Esophagus squamous epithelium (tissue), 5 donors: Measurements from ENCODE around the gene ATP11A. TPM values are rescaled to one million over a fixed set of nuclear protein-coding genes. Genes with fewer than 3 reads are reported as not detected.

Experiments used
- DNase-seq: peaks from one replicate; lab custom pipeline; 2025; lab: John Stamatoyannopoulos, UW
- H3K27ac ChIP-seq, 4 donors: fragments of 200-600 bp; sonication (generic); one replicate each; pipeline ENCODE4 v1.5.1; 2016 to 2019; ENCODE audit warnings: mild to moderate bottlenecking in 1 of 4
- H3K27me3 ChIP-seq, 4 donors: fragments of 200-600 bp; sonication (generic); 1 replicate in 3 of 4; 2 replicates in 1 of 4; pipeline versions ENCODE4 v1.5.1 to v1.6.0; 2017 to 2021; ENCODE audit warnings: antibody characterized with exemption in 1 of 4
- H3K36me3 ChIP-seq, 3 donors: fragments of 200-600 bp; sonication (generic); one replicate each; pipeline ENCODE4 v1.5.1; 2016 to 2019
- H3K4me1 ChIP-seq, 3 donors: fragments of 200-600 bp; sonication (generic); one replicate each; pipeline ENCODE4 v1.5.1; 2017 to 2019
- H3K4me3 ChIP-seq, 4 donors: fragments of 200-600 bp; sonication (generic); 1 replicate in 3 of 4; 2 replicates in 1 of 4; pipeline ENCODE4 v1.5.1; 2016 to 2019; ENCODE audit warnings: mild to moderate bottlenecking in 2 of 4, moderate library complexity in 1 of 4
- H3K9me3 ChIP-seq, 3 donors: fragments of 200-600 bp; sonication (generic); one replicate each; pipeline ENCODE4 v1.5.1; 2016 to 2019
- POLR2A ChIP-seq, 4 donors: fragments of 450-650 bp; IDR thresholded peaks; one replicate each; pipeline ENCODE4 v1.6.1; 2017; ENCODE audit warnings: antibody characterized with exemption in 4 of 4, mild to moderate bottlenecking in 4 of 4, moderate library complexity in 3 of 4
- WGBS, 2 donors: methylation state at CpG; one replicate each; pipeline ENCODE4 v1.1.5; 2018; 5-methylcytosine and 5-hydroxymethylcytosine counted together
- intact Hi-C: fragments of 100-400 bp; cut with DNase I; formaldehyde crosslinking; loops from one replicate; pipeline ENCODE4 v1.15.0; 2022
- total RNA-seq, 4 donors: library from RNA; depleted of rRNA; stranded (reverse); fragments of >200 nt; gene quantifications; one replicate each; pipeline ENCODE4 v1.1.0, GENCODE V29; 2016
- TF ChIP-seq, protein P1 (sequence below), 6 experiments: fragments of 450-650 bp in 4 of 6; fragments of 200-600 bp in 2 of 6; sonication (generic) in 2 of 6; IDR thresholded peaks; one replicate each; pipeline ENCODE4 v1.5.1; 2016 to 2019; ENCODE audit warnings: antibody characterized with exemption in 6 of 6, mild to moderate bottlenecking in 4 of 6, moderate library complexity in 4 of 6
- donor health status: DM: yes; HTN: yes; CAD: no.

The ATP11A gene
- total RNA-seq, 4 donors from 2014 or later, result 9.6 to 20.0 (median 16.1) TPM

DNA sequence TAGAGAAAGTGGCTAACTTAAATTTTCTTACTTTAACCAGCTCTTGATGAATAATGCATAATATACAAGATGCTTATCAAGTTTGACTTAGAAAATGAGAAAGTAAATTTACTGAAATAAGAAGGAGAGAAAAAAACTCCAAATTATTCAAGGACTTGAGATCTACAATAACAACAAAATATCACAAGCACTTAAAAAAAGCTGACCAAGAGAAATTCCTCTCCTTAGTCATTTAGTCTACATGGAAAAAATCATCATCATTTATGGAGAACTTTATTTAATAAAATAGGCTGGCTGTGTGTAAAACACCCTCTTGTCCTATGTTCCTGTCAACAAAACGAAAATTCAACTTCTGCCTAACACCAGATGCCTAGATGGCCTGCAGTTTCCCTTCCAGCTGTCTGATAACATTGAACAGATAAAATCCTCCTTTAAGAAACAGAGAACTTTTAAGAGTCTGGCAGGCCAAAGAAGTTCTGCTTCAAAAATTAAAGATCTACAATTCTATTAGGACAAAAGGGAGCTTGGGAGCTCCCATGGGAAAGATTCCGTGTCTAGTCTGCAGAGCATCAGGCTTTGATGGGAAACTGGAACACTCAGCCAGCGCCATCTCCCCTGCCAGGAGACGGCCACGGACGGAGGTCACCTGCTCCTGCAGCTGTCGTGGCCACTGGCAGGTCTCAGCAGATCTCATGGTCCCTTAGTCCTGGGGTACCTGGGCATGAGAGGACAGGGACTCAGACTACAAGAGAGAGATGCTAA, 37.9 kb upstream of the ATP11A start:
- intact Hi-C loops, result no loop called here
- H3K27me3 ChIP-seq, result no peaks in the 10 kb centered on the region
- DNase-seq, result no peak
- 38 to 55% methylated on average over 2 to 6 of the region's 7 CpGs for WGBS, 2 donors
- no peaks in the 10 kb centered on the region for H3K36me3 ChIP-seq
- TF ChIP-seq, protein P1, sequence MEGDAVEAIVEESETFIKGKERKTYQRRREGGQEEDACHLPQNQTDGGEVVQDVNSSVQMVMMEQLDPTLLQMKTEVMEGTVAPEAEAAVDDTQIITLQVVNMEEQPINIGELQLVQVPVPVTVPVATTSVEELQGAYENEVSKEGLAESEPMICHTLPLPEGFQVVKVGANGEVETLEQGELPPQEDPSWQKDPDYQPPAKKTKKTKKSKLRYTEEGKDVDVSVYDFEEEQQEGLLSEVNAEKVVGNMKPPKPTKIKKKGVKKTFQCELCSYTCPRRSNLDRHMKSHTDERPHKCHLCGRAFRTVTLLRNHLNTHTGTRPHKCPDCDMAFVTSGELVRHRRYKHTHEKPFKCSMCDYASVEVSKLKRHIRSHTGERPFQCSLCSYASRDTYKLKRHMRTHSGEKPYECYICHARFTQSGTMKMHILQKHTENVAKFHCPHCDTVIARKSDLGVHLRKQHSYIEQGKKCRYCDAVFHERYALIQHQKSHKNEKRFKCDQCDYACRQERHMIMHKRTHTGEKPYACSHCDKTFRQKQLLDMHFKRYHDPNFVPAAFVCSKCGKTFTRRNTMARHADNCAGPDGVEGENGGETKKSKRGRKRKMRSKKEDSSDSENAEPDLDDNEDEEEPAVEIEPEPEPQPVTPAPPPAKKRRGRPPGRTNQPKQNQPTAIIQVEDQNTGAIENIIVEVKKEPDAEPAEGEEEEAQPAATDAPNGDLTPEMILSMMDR (IDR thresholded peaks at IDR 0.05), result no peak
- no peak for TF ChIP-seq POLR2A (IDR thresholded peaks at IDR 0.05)
- H3K4me3 ChIP-seq, result no peak overlapping the region
- H3K27ac ChIP-seq, result no peak overlapping the region
- H3K4me1 ChIP-seq, result peaks cover 0 to 12% (median 0%) of the 10 kb centered on the region in 3 donors
- H3K9me3 ChIP-seq, result no peaks in the 10 kb centered on the region

DNA sequence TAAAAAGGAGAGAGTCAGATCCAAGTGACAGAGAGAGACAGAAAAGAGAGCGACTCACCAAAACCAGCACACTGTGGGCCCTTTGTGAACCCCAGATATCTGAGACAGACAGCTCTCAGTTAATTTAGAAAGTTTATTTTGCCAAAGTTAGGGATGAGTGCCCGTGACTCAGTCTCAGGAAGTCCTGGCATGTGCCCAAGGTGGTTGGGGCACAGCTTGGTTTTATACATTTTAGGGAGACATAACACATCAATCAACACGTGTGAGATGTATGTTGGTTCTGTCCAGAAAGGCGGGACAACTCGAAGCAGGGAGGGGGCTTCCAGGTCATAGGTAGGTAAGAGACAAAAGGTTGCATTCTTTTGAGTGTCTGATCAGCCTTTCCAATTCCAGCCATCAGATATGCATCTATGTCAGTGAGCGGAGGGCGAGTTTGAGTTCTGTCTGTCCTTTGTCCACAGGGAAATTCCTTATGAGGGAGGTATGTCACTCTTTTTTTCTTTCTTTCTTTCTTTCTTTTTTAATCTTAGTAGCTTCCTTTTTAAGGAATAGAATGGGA, 37.2 kb upstream of the ATP11A start:
- Histone ChIP-seq H3K27me3 (no peaks in the 10 kb centered on the region), H3K4me1 (peaks cover 0 to 12% (median 0%) of the 10 kb centered on the region in 3 donors), H3K36me3 (no peaks in the 10 kb centered on the region), H3K9me3 (no peaks in the 10 kb centered on the region), H3K27ac (no peak overlapping the region), H3K4me3 (no peak overlapping the region)
- intact Hi-C loops, result no loop called here
- no peak for DNase-seq
- 43 to 59% methylated on average over 7 of the region's 7 CpGs for WGBS, 2 donors
- TF ChIP-seq, protein P1 (IDR thresholded peaks at IDR 0.05), result no peak
- TF ChIP-seq POLR2A (IDR thresholded peaks at IDR 0.05), result no peak

DNA sequence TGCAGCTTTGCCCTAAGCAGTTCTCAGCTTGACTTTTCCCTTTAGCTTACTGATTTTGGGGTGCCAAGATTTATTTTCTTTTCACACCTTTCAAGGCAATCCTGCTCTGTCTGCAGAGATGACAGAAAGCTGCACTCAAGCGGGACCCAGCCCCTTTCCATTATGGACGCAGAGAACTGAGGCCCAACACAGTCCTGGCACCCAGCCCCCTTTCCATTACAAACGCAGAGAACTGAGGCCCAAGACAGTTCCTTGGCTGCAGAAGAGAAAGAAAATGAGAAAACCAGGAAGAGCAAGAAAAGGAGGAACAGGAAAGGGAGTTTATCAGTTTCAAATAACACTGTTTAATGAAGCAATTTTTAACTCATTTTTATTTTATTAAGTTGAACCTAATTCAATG, 36.8 kb upstream of the ATP11A start:
- 30 to 80% methylated on average over 1 to 3 of the region's 3 CpGs for WGBS, 2 donors
- DNase-seq, result no peak
- TF ChIP-seq, protein P1 (IDR thresholded peaks at IDR 0.05), result no peak
- no peak overlapping the region for H3K4me3 ChIP-seq
- no peaks in the 10 kb centered on the region for H3K9me3 ChIP-seq
- no peaks in the 10 kb centered on the region for H3K27me3 ChIP-seq
- H3K36me3 ChIP-seq, result no peaks in the 10 kb centered on the region
- peaks cover 0 to 12% (median 0%) of the 10 kb centered on the region in 3 donors for H3K4me1 ChIP-seq
- intact Hi-C loops, result no loop called here
- no peak overlapping the region for H3K27ac ChIP-seq

DNA sequence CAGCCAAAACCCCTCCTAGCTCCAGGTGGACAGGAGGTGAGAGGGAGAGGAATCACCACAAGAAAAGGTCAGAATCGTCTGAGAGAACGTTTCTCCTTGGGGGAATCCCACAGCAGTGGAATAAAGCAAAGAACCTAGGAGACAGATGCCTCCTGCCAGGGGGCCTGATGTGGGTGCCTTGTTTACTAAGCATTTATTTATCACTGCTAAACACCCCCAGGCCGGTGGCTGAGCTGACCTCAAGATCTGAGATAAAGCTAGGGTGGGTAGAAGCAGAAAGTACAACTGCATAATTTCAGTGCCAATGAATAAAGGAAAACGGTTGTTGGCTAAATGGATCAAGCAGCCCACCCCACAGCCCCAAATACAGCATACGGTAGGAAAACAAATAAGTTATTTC, 33.9 kb upstream of the ATP11A start:
- Histone ChIP-seq H3K36me3 (no peaks in the 10 kb centered on the region), H3K27me3 (no peaks in the 10 kb centered on the region), H3K27ac (no peak overlapping the region), H3K4me1 (peaks cover 0 to 12% (median 0%) of the 10 kb centered on the region in 3 donors), H3K9me3 (no peaks in the 10 kb centered on the region), H3K4me3 (no peak overlapping the region)
- intact Hi-C loops, result no loop called here
- 56 to 70% methylated on average over 4 to 5 of the region's 5 CpGs for WGBS, 2 donors
- TF ChIP-seq POLR2A (IDR thresholded peaks at IDR 0.05), result no peak
- TF ChIP-seq, protein P1 (IDR thresholded peaks at IDR 0.05), result no peak
- no peak for DNase-seq

DNA sequence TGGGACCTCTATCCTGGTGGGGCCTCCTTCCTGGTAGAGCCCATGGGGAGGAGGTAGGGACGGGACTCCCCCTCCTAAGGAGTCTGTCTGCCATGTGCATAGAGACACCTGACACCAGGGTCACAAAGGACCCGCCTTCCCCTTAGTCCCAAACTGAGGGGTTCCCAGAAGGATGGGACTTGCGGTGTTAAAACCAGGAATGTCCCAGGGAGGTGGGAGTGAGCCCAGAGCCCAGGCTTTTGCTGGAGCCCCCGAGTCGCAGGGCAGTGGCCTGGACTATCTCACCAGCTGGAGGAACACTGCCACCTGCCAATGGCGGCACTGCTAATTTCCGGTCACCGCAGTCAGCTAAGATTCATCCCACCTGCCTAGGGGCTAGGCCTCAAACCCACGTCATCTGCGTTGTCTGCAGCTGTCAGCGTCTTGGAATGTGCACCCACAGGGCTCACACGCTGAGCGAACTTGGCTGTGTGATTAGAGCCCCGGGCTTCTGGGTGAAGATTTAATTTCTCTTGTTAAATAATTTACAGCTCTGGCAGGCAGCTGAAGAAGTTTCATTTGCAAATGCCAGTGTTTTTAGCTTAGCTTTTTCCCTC, 31.9 kb upstream of the ATP11A start:
- no peak overlapping the region for H3K27ac ChIP-seq
- peaks cover 0 to under 1% (median 0%) of the 10 kb centered on the region in 3 donors for H3K4me1 ChIP-seq
- H3K4me3 ChIP-seq, result no peak overlapping the region
- intact Hi-C loops, result no loop called here
- H3K36me3 ChIP-seq, result no peaks in the 10 kb centered on the region
- WGBS, 2 donors, result 66% methylated on average over 4 of the region's 14 CpGs; no CpG with 5 or more reads in 1 of the 2 donors
- H3K27me3 ChIP-seq, result no peaks in the 10 kb centered on the region
- no peaks in the 10 kb centered on the region for H3K9me3 ChIP-seq
- DNase-seq, result no peak
- no peak for TF ChIP-seq POLR2A (IDR thresholded peaks at IDR 0.05)
- TF ChIP-seq, protein P1 (IDR thresholded peaks at IDR 0.05), result no peak
